SH-SY5Y (cell line): ENCODE results near the gene AHNAK.

Experiments used
- GATA2 ChIP-seq: IDR thresholded peaks from 2 replicates; pipeline ENCODE4 v1.6.1; 2011; ENCODE audit warnings: mild to moderate bottlenecking, low read depth, low read length
- GATA3 ChIP-seq: IDR thresholded peaks from 2 replicates; pipeline ENCODE4 v1.6.1; 2011; ENCODE audit warnings: low read depth, mild to moderate bottlenecking, low read length, moderate library complexity

GRCh38 chr11:62492586-62492985 lies 54.0 kb downstream of the AHNAK start:
- no peak for TF ChIP-seq GATA3
- no peak for TF ChIP-seq GATA2
